Osteocyte (in vitro differentiated cells): Measurements from ENCODE around the gene IFI16. TPM values are rescaled to one million over a fixed set of nuclear protein-coding genes. Genes with fewer than 3 reads are reported as not detected.

Source experiments
- DNase-seq: peaks from one replicate; pipeline ENCODE4 v3.0.0; 2021; ENCODE audit warnings: mixed read lengths; ENCODE audit not compliant: unreplicated experiment; ENCODE audit errors: extremely low spot score
- H3K27ac Mint-ChIP-seq: one replicate; pipeline ENCODE4 v1.8.0; 2021; ENCODE audit warnings: mild to moderate bottlenecking, mixed read lengths; ENCODE audit not compliant: unreplicated experiment
- H3K27me3 Mint-ChIP-seq: one replicate; pipeline ENCODE4 v1.8.0; 2021; ENCODE audit warnings: mixed read lengths; ENCODE audit not compliant: unreplicated experiment
- H3K36me3 Mint-ChIP-seq: one replicate; pipeline ENCODE4 v1.8.0; 2021; ENCODE audit warnings: mixed read lengths; ENCODE audit not compliant: unreplicated experiment
- H3K4me1 Mint-ChIP-seq: one replicate; pipeline ENCODE4 v1.8.0; 2021; ENCODE audit warnings: mixed read lengths; ENCODE audit not compliant: unreplicated experiment
- H3K4me3 Mint-ChIP-seq: one replicate; pipeline ENCODE4 v1.8.0; 2021; ENCODE audit warnings: mild to moderate bottlenecking, moderate library complexity, mixed read lengths; ENCODE audit not compliant: unreplicated experiment
- H3K9me3 Mint-ChIP-seq: one replicate; pipeline ENCODE4 v1.8.0; 2021; ENCODE audit warnings: mixed read lengths; ENCODE audit not compliant: unreplicated experiment
- CTCF ChIP-seq: fragments of 200-600 bp; sonication (generic); IDR thresholded peaks from 2 replicates; pipeline ENCODE4 v1.5.0; 2021; ENCODE audit warnings: antibody characterized with exemption, mild to moderate bottlenecking, moderate library complexity
- total RNA-seq: library from RNA; stranded (reverse); gene quantifications from 2 replicates; pipeline ENCODE4 v1.2.1, GENCODE V29; 2021

The IFI16 gene
- total RNA-seq, 1 donor from 2014 or later = 62.4 TPM

- TF ChIP-seq CTCF = no peak
- H3K4me3 Mint-ChIP-seq = no peak overlapping the region
- H3K4me1 Mint-ChIP-seq = no peaks in the 10 kb centered on the region
- no peaks in the 10 kb centered on the region for H3K36me3 Mint-ChIP-seq
- no peaks in the 10 kb centered on the region for H3K9me3 Mint-ChIP-seq
- H3K27ac Mint-ChIP-seq = no peak overlapping the region
- peaks cover 5% of the 10 kb centered on the region for H3K27me3 Mint-ChIP-seq
- no peak for DNase-seq
Measured at GRCh38 chr1:158972841-158973240, 36.9 kb upstream of the IFI16 start.

GRCh38 chr1:158976219-158976618, 33.5 kb upstream of the IFI16 start:
- no peak overlapping the region for H3K4me3 Mint-ChIP-seq
- peaks cover 5% of the 10 kb centered on the region for H3K27me3 Mint-ChIP-seq
- H3K36me3 Mint-ChIP-seq = no peaks in the 10 kb centered on the region
- H3K27ac Mint-ChIP-seq = no peak overlapping the region
- TF ChIP-seq CTCF = no peak
- no peaks in the 10 kb centered on the region for H3K9me3 Mint-ChIP-seq
- no peaks in the 10 kb centered on the region for H3K4me1 Mint-ChIP-seq
- DNase-seq = no peak

GRCh38 chr1:158978730-158979129, 31.0 kb upstream of the IFI16 start:
- Mint-ChIP-seq H3K9me3 (peaks cover 11% of the 10 kb centered on the region), H3K4me3 (no peak overlapping the region), H3K27ac (no peak overlapping the region), H3K4me1 (no peaks in the 10 kb centered on the region), H3K36me3 (no peaks in the 10 kb centered on the region), H3K27me3 (peaks cover 8% of the 10 kb centered on the region)
- no peak for DNase-seq
- TF ChIP-seq CTCF = no peak

DNA sequence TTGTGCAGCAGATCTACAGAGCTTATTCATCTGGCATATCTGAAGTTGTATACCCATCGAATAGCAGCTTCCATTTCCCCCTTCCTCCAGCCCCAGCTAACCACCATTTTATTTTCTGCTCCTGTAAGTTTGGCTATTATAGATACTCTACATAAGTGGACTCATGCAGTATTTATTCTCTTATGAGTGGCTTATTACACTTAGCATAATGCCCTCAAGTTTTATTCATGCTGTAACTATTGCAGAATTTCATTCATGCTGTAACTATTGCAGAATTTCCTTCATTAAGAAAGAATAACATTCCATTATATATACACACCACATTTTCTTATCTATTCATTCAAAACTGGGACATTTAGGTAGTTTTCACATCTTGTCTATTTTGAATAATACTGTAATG, 30.5 kb upstream of the IFI16 start:
- TF ChIP-seq CTCF = no peak
- Mint-ChIP-seq H3K27me3 (peaks cover 13% of the 10 kb centered on the region), H3K9me3 (peaks cover 16% of the 10 kb centered on the region), H3K4me1 (no peaks in the 10 kb centered on the region), H3K36me3 (no peaks in the 10 kb centered on the region), H3K27ac (no peak overlapping the region), H3K4me3 (no peak overlapping the region)
- DNase-seq = no peak

GRCh38 chr1:158983235-158983634, 26.5 kb upstream of the IFI16 start:
- DNase-seq = no peak
- no peaks in the 10 kb centered on the region for H3K4me1 Mint-ChIP-seq
- no peak overlapping the region for H3K27ac Mint-ChIP-seq
- H3K27me3 Mint-ChIP-seq = peaks cover 21% of the 10 kb centered on the region
- H3K9me3 Mint-ChIP-seq = peaks cover 17% of the 10 kb centered on the region
- no peak for TF ChIP-seq CTCF
- H3K36me3 Mint-ChIP-seq = no peaks in the 10 kb centered on the region
- no peak overlapping the region for H3K4me3 Mint-ChIP-seq
